T-cell (primary cell): Measurements from ENCODE around the gene RASSF7. TPM values are rescaled to one million over a fixed set of nuclear protein-coding genes. Genes with fewer than 3 reads are reported as not detected.

Experiments used
- ATAC-seq, 4 experiments: fragments of 200-7000 bp in 3 of 4; fragments of 150-1000 bp in 1 of 4; cut with Tn5 transposase; replicated peaks in 1 of 4; 1 replicate in 3 of 4; 2 replicates in 1 of 4; pipeline ENCODE4 v1.10.0; 2021; ENCODE audit warnings: moderate library complexity in 3 of 4, mild to moderate bottlenecking in 2 of 4, moderate number of reproducible peaks in 1 of 4
- CTCF ChIA-PET, 2 donors: fragments of 300-600 bp; sonication (Branson Sonifier 250); formaldehyde crosslinking; loops; one replicate each; lab custom pipeline; 2022; ENCODE audit warnings: antibody characterized with exemption in 2 of 2; lab: Charles Lee
- POLR2A ChIA-PET, 2 donors: fragments of 300-600 bp; sonication (Branson Sonifier 250); formaldehyde crosslinking; loops; one replicate each; lab custom pipeline; 2022; ENCODE audit warnings: antibody characterized with exemption in 2 of 2; lab: Charles Lee
- DNase-seq, 35 experiments: peaks; one replicate each; pipeline versions ENCODE4 v3.0.0 to v3.0.0-alpha.2; 2013 to 2023
- H3K27ac ChIP-seq: one replicate; pipeline ENCODE4 v1.5.1; 2013; ENCODE audit warnings: low read length
- H3K27me3 ChIP-seq, 2 experiments: replicated peaks in 1 of 2; 1 replicate in 1 of 2; 2 replicates in 1 of 2; pipeline versions ENCODE4 v1.6.1 to v1.7.0; 2013; ENCODE audit warnings: low read length in 1 of 2, mixed read lengths in 1 of 2; ENCODE audit not compliant: control insufficient read depth in 2 of 2, insufficient read depth in 2 of 2; ENCODE audit errors: extremely low read depth in 1 of 2
- H3K36me3 ChIP-seq, 2 donors: 1 replicate in 1 of 2; 2 replicates in 1 of 2; pipeline versions ENCODE4 v1.6.1 to v1.7.0; 2013; ENCODE audit warnings: low read length in 1 of 2; ENCODE audit not compliant: control insufficient read depth in 2 of 2, insufficient read depth in 1 of 2; ENCODE audit errors: extremely low read depth in 1 of 2
- H3K4me1 ChIP-seq, 2 experiments: 1 replicate in 1 of 2; 2 replicates in 1 of 2; pipeline versions ENCODE4 v1.6.1 to v1.7.0; 2013; ENCODE audit warnings: low read length in 2 of 2, mixed read lengths in 1 of 2; ENCODE audit not compliant: insufficient read depth in 2 of 2, control insufficient read depth in 1 of 2; ENCODE audit errors: extremely low read depth in 1 of 2
- H3K4me3 ChIP-seq, 2 donors: 1 replicate in 1 of 2; 2 replicates in 1 of 2; pipeline versions ENCODE4 v1.5.1 to v1.7.0; 2013; ENCODE audit warnings: mild to moderate bottlenecking in 2 of 2, low read length in 1 of 2, moderate library complexity in 1 of 2; ENCODE audit not compliant: control insufficient read depth in 1 of 2; ENCODE audit errors: extremely low read depth in 1 of 2
- H3K9me3 ChIP-seq: 2 replicates; pipeline ENCODE4 v1.7.0; 2013
- H3K27ac Mint-ChIP-seq, 2 donors: one replicate each; pipeline ENCODE4 v1.8.0; 2020 to 2021; ENCODE audit warnings: mild to moderate bottlenecking in 2 of 2, mixed read lengths in 2 of 2
- H3K27me3 Mint-ChIP-seq, 2 donors: one replicate each; pipeline ENCODE4 v1.8.0; 2021 to 2022; ENCODE audit warnings: mixed read lengths in 2 of 2
- H3K36me3 Mint-ChIP-seq: one replicate; pipeline ENCODE4 v1.8.0; 2021; ENCODE audit warnings: mixed read lengths
- H3K4me1 Mint-ChIP-seq, 3 donors: one replicate each; pipeline ENCODE4 v1.8.0; 2020 to 2022; ENCODE audit warnings: mixed read lengths in 3 of 3, mild to moderate bottlenecking in 1 of 3
- H3K4me3 Mint-ChIP-seq, 3 donors: one replicate each; pipeline ENCODE4 v1.8.0; 2020 to 2022; ENCODE audit warnings: mild to moderate bottlenecking in 3 of 3, mixed read lengths in 3 of 3, moderate library complexity in 3 of 3
- H3K9me3 Mint-ChIP-seq, 3 donors: one replicate each; pipeline ENCODE4 v1.8.0; 2020 to 2022; ENCODE audit warnings: mixed read lengths in 3 of 3
- WGBS: methylation state at CpG from one replicate; pipeline ENCODE4 v1.1.5; 2013; ENCODE audit warnings: missing lambda C conversion rate; ENCODE audit not compliant: insufficient coverage; 5-methylcytosine and 5-hydroxymethylcytosine counted together
- total RNA-seq, 35 experiments: library from RNA in 6 of 35; stranded (reverse) in 6 of 35; fragments of 120-200 nt in 1 of 35; gene quantifications; one replicate each; pipeline versions ENCODE4 v1.2.1 to v1.2.4 and lab custom pipeline; 2013 to 2026

Gene RASSF7, protein sequence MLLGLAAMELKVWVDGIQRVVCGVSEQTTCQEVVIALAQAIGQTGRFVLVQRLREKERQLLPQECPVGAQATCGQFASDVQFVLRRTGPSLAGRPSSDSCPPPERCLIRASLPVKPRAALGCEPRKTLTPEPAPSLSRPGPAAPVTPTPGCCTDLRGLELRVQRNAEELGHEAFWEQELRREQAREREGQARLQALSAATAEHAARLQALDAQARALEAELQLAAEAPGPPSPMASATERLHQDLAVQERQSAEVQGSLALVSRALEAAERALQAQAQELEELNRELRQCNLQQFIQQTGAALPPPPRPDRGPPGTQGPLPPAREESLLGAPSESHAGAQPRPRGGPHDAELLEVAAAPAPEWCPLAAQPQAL
- total RNA-seq (10 to 100 TPM; 23.2 to 68.4 (median 63.4) TPM), total RNA-seq (lab: John Stamatoyannopoulos, UW) (6.5 to 69.2 (median 29.2) reads per million in 29 experiments)
- total RNA-seq (2013), result 31.1 TPM

DNA sequence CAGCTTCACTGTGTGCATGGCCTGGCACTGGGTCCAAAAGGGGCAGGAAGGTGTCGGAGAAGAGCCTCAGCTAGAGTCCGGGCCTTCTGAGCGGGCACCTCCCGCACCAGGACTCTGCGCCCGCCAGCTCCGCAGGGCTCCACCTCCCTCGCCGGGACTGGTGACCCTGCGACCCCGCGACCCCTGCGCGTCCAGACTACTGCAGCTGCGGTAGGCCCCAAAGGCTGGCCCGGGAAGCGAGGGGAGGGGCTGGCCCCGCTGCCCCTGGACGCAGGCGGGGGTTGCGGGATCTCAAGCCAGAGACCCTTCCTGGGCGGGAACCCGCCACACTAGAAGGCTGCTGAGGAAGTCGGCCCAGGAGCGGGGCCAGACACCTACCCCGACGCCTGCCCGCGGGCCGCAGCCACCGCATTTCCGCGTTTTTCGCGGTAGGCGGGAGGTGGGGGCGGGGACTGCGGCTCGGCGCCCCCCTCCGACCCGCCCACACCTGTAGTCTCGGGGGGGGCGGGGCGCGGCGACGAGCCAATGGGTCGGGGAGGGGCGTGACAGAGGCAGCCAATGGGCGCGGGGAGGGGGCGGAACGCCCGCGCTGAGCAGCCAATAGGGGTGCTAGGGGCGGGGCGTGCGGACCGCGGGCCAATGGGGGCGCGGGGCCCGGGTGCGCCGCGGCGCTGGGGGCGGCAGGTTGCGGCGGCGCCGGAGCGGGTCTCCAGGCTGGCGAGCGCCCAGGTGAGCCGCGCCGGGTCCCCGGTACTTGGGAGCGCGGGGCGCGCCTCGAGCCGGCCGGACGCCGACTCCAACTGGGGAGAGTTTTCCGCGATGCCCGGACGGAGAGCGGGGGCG is at the start of gene RASSF7, which contains the start of gene LMNTD2:
TSS of gene RASSF7 (plus strand) at position 666 of the 843 bp plus-strand sequence. CDS start 799 bp downstream, outside the sequence.
TSS of gene LMNTD2 (minus strand) at position 434 of the 843 bp plus-strand sequence. CDS start at position 412, 22 bp downstream.
- peak within 1 kb of the TSS; percentile 55 to 70 for H3K4me3 ChIP-seq
- H3K27ac ChIP-seq, result peak within 1 kb of the TSS; percentile 73
- peak within 1 kb of the TSS; percentile 82 to 88 (median 87) for H3K4me3 Mint-ChIP-seq
- POLR2A ChIA-PET, result no interaction called here
- H3K36me3 Mint-ChIP-seq, result peaks cover 2% of the 10 kb centered on the region
- DNase-seq (peak; percentile 74 to 98 (median 92)), ATAC-seq (peak; percentile 91 to 93 (median 93))
- H3K27me3 Mint-ChIP-seq, result no peaks in the 10 kb centered on the region
- H3K9me3 ChIP-seq, result no peaks in the 10 kb centered on the region
- H3K27me3 ChIP-seq, result peaks cover 0 to 6% of the 10 kb centered on the region in 2 experiments
- WGBS, result 3% methylated on average over 84 of the region's 95 CpGs
- H3K4me1 ChIP-seq, result peaks cover 5 to 37% of the 10 kb centered on the region in 2 experiments
- peak within 1 kb of the TSS; percentile 82 to 90 for H3K27ac Mint-ChIP-seq
- H3K9me3 Mint-ChIP-seq, result no peaks in the 10 kb centered on the region
- CTCF ChIA-PET, result no interaction called here
- H3K36me3 ChIP-seq, result peaks cover 11 to 12% of the 10 kb centered on the region in 2 donors
- H3K4me1 Mint-ChIP-seq, result peaks cover 18 to 25% (median 22%) of the 10 kb centered on the region in 3 donors

DNA sequence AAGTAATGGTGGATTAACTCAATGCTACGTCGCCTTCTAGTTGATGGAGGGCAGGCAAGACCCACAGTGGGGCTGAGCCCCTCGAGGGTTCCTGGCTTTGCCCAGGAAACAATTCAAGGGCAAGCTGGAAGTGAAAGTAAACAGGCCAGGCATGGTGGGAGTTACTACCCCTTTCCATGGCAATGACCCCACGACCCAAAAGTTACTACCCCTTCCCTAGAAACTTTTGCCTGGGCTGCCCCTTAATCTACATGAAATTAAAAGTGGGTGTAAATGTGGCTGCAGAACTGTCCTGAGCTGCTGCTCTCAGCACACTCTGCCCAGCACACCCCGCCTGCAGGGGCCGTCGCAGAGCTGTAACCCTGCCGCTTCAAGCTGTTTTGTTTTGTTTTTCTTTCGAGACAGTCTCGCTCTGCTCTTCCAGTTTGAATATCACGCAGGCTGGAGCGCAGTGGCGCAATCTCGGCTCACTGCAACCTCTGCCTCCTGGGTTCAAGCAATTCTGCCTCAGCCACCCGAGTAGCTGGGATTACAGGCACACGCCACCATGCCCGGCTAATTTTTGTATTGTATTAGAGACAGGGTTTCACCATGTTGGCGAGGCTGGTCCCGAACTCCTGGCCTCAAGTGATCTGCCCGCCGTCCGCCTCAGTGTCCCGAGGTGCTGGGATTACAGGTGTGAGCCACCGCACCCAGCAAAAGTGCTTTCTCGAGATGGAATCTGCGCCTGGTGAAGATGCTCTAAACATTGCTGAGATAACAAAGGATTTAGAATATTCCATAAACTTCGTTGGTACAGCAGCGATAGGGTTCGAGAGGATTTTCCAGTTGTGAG is 47.8 kb upstream of the RASSF7 start:
- H3K4me1 Mint-ChIP-seq, result peaks cover 0 to 5% (median 3%) of the 10 kb centered on the region in 3 donors
- Histone ChIP-seq H3K9me3 (no peaks in the 10 kb centered on the region), H3K27ac (no peak overlapping the region), H3K4me3 (no peak overlapping the region), H3K36me3 (peaks cover 2 to 6% of the 10 kb centered on the region in 2 donors), H3K27me3 (no peaks in the 10 kb centered on the region), H3K4me1 (peaks cover 0 to 3% of the 10 kb centered on the region in 2 experiments)
- H3K27ac Mint-ChIP-seq, result no peak overlapping the region
- WGBS, result 98% methylated on average over 21 of the region's 29 CpGs
- H3K4me3 Mint-ChIP-seq, result no peak overlapping the region
- ChIA-PET POLR2A (no interaction called here), CTCF (interaction anchor here in 1 of 2 donors (0.6 kb wide), 2 partner anchors 9 to 186 kb away, joined by 3 to 4 read pairs; no protein-coding TSS in a partner anchor)
- peaks cover 11% of the 10 kb centered on the region for H3K36me3 Mint-ChIP-seq
- H3K9me3 Mint-ChIP-seq, result peaks cover 0 to 3% (median 0%) of the 10 kb centered on the region in 3 donors
- no peaks in the 10 kb centered on the region for H3K27me3 Mint-ChIP-seq
- no peak for ATAC-seq
- no peak for DNase-seq

DNA sequence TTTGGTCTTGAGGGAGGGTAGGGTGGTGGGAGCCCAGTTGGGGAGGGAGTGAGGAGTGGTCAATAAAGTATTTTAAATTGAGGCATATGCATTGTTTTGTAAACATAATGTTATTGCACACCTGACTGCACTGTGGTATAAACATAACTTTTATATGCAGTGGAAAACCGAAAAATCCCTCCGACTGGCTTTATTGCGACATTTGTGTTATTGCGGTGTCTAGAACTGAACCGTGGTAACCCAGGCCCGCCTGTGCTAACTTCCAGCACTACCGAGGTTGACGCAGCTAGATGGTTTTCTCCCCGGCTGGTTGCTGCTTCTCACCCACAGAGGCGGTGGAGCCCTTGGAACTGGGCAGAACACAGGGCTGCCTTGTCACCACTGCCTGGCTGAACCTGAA is 46.2 kb upstream of the RASSF7 start:
- over 99% methylated on average over 10 of the region's 10 CpGs for WGBS
- peaks cover 2 to 7% of the 10 kb centered on the region in 2 experiments for H3K4me1 ChIP-seq
- H3K9me3 ChIP-seq, result no peaks in the 10 kb centered on the region
- no peaks in the 10 kb centered on the region for H3K27me3 Mint-ChIP-seq
- no peaks in the 10 kb centered on the region for H3K27me3 ChIP-seq
- H3K27ac ChIP-seq, result no peak overlapping the region
- CTCF ChIA-PET, result no interaction called here
- no peak overlapping the region for H3K4me3 Mint-ChIP-seq
- H3K9me3 Mint-ChIP-seq, result peaks cover 0 to 3% (median 0%) of the 10 kb centered on the region in 3 donors
- DNase-seq (no peak), ATAC-seq (no peak)
- no peak overlapping the region for H3K27ac Mint-ChIP-seq
- peaks cover 2% of the 10 kb centered on the region in 2 donors for H3K36me3 ChIP-seq
- no peak overlapping the region for H3K4me3 ChIP-seq
- peaks cover 11% of the 10 kb centered on the region for H3K36me3 Mint-ChIP-seq
- peaks cover 4 to 7% (median 5%) of the 10 kb centered on the region in 3 donors for H3K4me1 Mint-ChIP-seq
- POLR2A ChIA-PET, result no interaction called here

DNA sequence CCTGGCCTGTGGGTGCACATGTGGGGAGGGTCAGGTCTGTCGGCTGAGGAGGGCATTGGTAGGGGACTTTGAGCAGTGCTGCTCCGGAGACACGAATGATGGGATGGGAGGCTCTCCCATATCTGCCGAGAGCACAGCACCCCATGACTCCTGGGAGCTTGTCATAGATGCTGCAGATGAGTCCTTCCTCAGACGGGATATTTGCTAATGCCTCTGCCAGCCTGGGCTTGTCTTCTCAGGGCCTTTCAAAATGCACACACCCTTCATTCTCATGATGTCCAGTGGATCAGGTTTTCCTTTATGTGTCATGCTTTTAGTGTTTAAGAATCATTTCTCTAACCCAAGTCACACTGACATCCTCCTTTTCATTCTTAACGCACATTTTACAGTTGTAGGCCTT is 45.6 kb upstream of the RASSF7 start:
- DNase-seq, result no peak
- Histone ChIP-seq H3K36me3 (peaks cover 2% of the 10 kb centered on the region in 2 donors), H3K4me3 (no peak overlapping the region), H3K9me3 (no peaks in the 10 kb centered on the region), H3K27ac (no peak overlapping the region), H3K27me3 (no peaks in the 10 kb centered on the region), H3K4me1 (peaks cover 2 to 7% of the 10 kb centered on the region in 2 experiments)
- no peak for ATAC-seq
- ChIA-PET POLR2A (no interaction called here), CTCF (no interaction called here)
- no peak overlapping the region for H3K27ac Mint-ChIP-seq
- peaks cover 11% of the 10 kb centered on the region for H3K36me3 Mint-ChIP-seq
- H3K9me3 Mint-ChIP-seq, result peaks cover 0 to 3% (median 0%) of the 10 kb centered on the region in 3 donors
- H3K4me1 Mint-ChIP-seq, result peaks cover 4 to 7% (median 5%) of the 10 kb centered on the region in 3 donors
- 76% methylated on average over 5 of the region's 6 CpGs for WGBS
- no peaks in the 10 kb centered on the region for H3K27me3 Mint-ChIP-seq
- no peak overlapping the region for H3K4me3 Mint-ChIP-seq

DNA sequence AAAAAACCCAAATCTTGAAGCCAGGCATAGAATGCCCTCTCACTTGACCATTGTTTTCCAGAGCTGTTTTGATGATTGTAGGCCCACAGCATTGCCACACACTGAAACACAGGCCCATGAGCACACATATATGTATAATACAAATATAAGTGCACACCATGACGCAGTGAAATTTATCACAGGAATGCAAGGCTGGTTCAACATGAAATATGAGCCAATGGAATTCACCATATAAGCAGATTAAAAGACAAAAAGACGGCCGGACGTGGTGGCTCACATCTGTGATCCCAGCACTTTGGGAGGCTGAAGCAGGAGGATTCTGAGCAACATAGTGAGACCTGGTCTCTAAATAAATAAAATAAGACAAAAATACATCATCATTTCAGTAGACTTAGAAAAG is 44.4 kb upstream of the RASSF7 start:
- WGBS, result no CpG with 5 or more reads among the region's 4 CpGs
- H3K9me3 Mint-ChIP-seq, result peaks cover 0 to 3% (median 0%) of the 10 kb centered on the region in 3 donors
- no peaks in the 10 kb centered on the region for H3K27me3 Mint-ChIP-seq
- Histone ChIP-seq H3K9me3 (no peaks in the 10 kb centered on the region), H3K4me1 (peaks cover 2 to 7% of the 10 kb centered on the region in 2 experiments), H3K36me3 (peaks cover 2% of the 10 kb centered on the region in 2 donors), H3K4me3 (no peak overlapping the region), H3K27ac (no peak overlapping the region), H3K27me3 (no peaks in the 10 kb centered on the region)
- H3K27ac Mint-ChIP-seq, result no peak overlapping the region
- DNase-seq, result no peak
- ChIA-PET CTCF (interaction anchor here in 1 of 2 donors (0.7 kb wide), 1 partner anchor 266 kb away, joined by 3 read pairs; no protein-coding TSS in a partner anchor), POLR2A (interaction anchor here in 1 of 2 donors (0.6 to 0.7 kb wide), 2 partner anchors 13 to 271 kb away, joined by 3 to 16 read pairs; no protein-coding TSS in a partner anchor)
- peaks cover 4 to 7% (median 5%) of the 10 kb centered on the region in 3 donors for H3K4me1 Mint-ChIP-seq
- H3K36me3 Mint-ChIP-seq, result peaks cover 9% of the 10 kb centered on the region
- peak overlapping the region in 1 of 3 donors; percentile 15 for H3K4me3 Mint-ChIP-seq
- ATAC-seq, result no peak
